Glomerular endothelial cell (primary cell): Measurements from ENCODE around the gene DNM1. TPM values are rescaled to one million over a fixed set of nuclear protein-coding genes. Genes with fewer than 3 reads are reported as not detected.

Experiments used
- DNase-seq: peaks from one replicate; pipeline ENCODE4 v3.0.0-alpha.2; 2011; ENCODE audit warnings: low read depth, low spot score; ENCODE audit errors: extremely low read depth
- total RNA-seq: library from RNA; depleted of rRNA; stranded (reverse); fragments of >200 nt; gene quantifications from 2 replicates; pipeline ENCODE4 v1.2.3, GENCODE V29; 2015

DNM1 gene
- total RNA-seq, 1 donor from 2014 or later = 7.9 TPM

- DNase-seq = no peak
Observed at GRCh38 chr9:128249908-128250838, 47.0 kb downstream of the DNM1 start.

DNA sequence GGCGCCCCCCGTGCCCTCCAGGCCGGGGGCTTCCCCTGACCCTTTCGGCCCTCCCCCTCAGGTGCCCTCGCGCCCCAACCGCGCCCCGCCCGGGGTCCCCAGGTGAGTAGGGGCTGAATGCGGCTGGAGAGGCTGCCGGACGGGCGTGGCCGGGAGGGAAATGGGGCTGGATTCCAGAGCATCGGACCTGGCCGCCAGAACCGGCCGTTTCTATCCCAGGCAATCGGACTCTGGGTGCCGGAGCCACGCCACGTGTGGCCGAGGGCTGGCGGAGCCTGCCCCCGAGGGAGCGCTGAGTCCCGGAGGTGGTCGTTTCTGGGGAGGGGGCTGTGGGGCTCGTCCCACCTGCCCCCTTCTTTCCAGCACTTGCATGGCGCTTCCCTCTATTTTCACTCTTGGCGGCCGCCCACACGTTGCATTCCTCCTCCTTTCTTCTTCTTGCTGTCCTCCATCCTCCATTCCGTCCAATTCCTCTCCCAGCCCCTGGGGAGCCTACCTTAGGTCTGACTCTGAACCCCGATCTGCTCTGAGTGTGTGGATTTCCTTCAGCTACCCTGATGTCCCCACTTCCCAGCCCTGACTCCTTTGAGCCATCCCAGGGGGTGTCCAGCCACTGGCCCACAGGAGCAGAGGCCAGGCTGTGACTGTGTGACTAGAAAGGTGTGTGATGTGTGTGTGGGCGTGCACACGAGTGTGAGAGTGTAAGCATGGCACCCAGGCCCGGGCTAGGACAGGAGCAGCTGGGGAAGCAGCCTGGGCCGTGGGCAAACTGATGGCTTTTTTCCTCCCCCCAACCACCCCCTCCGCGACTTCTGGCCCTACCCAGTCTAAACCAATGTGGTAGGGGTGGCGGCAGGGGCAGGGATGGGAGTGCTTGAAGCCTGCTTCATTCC lies 47.9 kb downstream of the DNM1 start:
- no peak for DNase-seq

GRCh38 chr9:128251732-128252100 lies 48.5 kb downstream of the DNM1 start:
- no peak for DNase-seq

DNA sequence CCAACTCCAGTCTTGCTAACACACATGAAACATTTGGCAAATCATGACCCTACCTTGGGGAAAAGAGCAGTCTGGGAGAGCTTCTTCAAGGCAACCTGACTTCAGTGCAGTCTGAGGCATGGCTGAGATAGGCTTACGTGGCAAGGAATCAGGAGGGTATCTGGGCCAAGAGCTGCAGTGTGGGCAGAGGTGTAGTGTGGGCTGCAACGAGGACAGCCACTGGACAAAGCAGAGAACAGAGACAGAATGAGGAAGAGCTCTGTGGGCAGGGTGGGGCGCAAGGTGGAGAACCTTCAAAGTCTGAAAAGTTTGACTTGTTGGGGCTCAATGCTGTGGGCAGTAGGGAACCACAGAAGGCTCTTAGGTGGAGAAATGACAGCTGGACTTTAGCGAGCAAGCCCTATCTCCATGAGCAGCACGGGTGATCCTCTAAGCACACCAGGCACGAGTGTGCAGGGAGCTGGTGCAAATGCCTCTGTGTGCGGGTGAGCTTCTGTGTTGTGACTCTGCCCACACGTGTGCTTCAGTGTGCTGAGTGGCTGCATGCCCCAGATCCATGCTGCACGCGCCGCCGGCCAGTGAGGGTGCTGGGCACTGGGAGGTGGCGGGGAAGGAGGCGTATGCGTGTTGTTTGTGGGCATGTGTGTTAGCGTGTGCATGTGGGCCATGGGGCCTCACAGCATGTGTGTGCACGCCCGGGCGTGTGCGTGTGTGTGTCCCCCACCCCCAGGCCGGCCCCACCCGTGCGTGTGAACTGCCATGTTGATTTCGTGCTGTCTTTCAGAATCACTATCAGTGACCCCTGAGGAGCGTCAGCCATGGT lies 49.3 kb downstream of the DNM1 start:
- no peak for DNase-seq

- DNase-seq = no peak
Observed at GRCh38 chr9:128253140-128253990, 50.2 kb downstream of the DNM1 start.

DNA sequence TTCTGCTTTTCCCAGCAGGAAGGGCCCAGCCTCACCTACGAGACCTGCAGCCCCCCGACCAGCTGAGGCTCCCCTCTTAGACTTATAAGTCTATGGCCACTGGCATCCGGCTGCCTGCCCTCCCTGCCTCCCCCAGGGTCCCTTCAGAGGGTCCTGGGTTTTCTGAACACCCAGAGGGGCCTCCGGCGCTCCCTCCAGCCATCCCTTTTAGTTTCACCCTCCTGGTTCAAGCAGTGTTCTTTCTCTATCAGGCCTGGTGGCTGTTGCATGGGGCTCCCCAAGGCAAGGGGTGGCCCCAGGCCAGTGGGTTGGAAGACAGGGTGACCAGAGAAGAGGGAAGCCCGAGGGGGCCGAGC lies 50.8 kb downstream of the DNM1 start:
- DNase-seq = no peak

DNA sequence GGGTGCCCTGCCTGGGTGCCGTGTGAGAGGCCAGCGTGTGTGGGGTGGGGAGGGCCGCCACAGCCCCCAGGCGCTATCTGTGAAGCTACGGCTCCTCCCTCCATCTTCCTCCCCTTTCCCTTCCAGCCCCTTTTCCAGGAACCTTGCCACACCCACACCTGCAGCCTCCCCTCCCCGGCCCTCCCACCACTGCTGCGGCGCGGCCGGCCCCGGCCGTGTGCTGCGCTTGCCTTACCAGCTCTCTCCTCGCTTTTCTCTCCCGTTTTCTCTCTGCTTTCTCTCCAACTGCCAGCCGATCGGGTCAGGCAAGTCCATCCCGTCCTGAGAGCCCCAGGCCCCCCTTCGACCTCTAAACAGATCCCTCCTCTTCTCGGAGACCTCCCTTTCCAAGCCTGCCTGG lies 51.2 kb downstream of the DNM1 start:
- DNase-seq = no peak

DNA sequence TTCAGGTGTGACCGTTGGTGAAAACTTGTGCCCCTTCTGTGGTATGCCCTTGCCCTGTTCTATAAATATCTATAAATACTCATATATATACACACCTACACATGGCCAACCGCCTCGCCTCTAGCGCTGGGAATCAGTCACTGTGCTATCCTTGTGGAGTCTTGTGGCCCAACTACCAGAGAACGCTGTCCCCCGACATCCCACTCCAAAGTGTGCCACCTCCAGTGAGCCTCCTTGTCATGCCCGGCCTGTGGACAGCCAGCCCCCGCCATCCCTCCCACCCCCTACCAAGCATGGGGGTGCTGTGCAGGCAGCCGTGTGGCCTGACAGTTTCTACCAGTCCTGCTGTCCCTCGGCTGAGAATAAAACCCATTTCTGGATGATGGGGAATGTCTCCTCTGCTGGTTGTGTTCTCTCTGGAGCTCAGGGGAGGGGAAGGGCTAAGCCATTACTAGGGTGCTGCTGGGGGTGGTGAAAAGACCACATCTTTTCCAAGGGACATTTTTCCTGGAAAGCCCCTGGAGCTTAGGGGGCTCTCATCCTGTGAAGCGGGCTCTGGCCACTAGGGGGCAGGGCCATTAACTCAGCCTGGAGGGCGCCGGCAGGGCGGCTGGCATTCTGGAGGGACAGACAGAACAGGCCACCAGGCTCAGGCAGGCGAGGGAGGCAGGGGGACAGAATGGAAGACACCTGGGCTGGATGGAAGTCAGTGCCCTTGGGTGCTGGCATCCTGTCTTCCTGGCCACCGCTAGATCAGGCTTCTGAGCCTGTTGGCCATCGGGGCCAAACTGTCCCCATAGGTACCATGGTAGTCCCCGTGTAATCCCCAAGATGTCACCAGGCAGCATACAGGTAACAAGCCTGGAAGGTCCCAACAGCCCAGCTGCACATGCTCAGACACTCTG lies 51.9 kb downstream of the DNM1 start:
- no peak for DNase-seq

DNA sequence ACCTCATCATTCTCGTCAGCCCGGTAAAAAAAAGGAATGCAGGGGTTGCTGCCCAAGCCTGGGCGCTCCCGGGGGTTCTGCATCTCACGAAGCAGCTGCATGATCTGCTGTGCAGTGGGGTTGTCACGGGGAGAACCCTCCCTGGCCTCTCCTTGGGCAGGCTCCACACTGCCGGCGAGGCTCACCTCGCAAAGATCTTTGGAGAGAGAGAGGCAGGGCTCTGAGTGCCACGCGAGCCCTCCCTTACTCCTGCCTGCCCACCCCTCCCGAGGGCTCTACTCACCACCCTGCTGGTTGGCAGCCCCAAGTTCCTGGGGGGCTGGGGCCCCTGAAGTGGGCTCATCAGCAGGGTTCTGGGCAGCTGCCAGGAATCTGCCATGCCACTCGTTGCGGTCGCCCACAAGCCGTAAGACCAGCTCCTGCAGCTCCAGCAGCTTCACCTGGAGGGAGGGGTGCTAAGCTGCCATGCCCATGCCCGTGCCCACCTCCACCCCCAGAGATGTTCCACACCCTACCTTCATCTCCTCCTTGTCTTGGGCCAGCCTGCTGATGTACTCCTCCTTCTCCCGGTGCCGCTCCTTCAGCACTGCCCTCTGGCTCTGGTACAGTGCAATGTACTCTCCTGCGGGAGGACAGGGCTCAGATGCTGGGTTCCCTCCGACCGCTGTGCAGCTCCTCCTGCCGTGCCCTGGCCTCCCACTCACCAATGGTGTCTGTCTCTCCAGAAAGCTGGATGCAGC lies 54.1 kb downstream of the DNM1 start:
- no peak for DNase-seq

GRCh38 chr9:128257907-128258306 lies 54.7 kb downstream of the DNM1 start:
- DNase-seq = no peak

GRCh38 chr9:128258326-128258725 lies 55.1 kb downstream of the DNM1 start:
- no peak for DNase-seq

DNA sequence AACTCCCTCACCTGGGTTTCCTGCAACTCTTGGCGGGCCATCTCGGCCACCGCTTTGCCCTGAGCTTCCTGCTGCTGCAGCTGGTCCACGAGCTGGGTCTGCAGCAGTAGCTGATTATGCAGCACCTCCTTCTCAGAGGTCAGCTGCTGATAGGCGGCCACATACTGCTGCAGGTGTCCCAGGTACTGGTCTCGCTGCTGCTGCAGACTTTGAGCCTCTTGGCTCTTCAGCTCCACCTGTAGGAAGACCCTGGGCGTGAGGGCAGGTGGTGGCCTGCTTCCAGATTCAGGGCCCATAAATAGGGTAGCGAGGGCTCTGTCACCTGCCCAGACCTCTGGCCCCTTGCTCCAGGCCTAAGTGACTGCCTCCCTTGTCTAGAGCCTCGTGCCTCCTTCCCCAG lies 56.0 kb downstream of the DNM1 start:
- DNase-seq = no peak

DNA sequence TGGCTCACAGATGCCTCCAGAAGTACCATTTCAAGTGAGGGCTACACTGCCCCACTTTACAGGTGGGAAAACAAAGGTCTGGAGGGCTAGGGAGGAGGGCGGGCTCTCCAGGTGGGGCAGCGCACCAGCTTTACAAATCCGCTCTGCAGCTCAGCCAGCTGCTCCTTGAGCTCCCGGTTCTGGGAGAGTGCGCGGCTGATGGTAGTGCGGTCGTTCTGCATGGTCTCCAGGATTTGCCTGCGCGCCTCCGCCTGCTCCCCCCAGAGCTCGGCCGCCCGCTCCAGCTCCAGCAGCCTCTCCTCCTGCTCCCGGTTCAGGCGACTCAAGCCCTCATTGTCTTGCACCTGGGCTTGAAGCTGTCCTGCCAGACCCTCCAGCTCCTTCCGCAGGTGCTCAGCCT lies 57.2 kb downstream of the DNM1 start:
- no peak for DNase-seq

DNA sequence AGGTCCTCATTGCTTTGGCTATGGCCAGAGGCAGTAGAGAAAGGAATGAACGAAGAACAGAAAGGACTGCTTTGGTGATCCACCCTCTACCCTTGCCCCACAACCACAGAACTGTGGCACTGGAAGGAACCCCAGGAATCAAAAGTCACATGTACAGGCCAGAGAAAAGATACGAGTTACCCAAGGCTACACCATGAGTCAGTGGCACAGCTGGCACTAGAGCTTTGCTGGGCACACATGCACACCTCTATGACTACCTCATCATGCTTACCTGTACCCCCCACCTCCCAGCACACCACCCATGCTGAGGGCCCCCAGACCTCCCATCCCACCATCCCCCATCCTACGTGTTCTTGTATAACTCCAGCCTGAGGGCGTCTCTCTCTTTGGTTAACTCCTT lies 59.5 kb downstream of the DNM1 start:
- DNase-seq = no peak

DNA sequence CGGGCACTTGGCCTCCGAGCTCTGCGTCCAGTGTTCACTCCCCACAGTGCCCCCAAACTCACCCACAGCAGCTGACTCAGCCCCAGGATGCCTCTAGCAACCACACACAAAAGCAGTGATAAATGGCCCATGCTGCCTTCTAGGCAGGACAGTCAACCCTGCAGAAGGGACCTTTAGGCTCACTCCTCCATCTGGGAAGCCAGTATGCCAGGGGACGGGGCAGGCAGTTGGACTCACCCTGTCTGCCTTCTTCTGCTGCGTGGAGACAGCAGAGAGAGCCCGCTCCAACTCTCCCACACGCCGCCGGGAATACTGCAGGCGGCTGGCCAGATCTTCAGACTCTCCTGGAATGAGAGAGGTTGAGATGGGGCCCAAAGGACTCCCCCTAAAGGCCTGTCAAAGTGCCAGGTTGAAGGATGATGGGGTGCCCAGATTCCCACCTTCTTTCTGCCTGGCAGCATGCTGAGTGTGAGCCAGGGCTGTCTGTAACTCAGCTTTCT lies 62.2 kb downstream of the DNM1 start:
- DNase-seq = no peak

DNA sequence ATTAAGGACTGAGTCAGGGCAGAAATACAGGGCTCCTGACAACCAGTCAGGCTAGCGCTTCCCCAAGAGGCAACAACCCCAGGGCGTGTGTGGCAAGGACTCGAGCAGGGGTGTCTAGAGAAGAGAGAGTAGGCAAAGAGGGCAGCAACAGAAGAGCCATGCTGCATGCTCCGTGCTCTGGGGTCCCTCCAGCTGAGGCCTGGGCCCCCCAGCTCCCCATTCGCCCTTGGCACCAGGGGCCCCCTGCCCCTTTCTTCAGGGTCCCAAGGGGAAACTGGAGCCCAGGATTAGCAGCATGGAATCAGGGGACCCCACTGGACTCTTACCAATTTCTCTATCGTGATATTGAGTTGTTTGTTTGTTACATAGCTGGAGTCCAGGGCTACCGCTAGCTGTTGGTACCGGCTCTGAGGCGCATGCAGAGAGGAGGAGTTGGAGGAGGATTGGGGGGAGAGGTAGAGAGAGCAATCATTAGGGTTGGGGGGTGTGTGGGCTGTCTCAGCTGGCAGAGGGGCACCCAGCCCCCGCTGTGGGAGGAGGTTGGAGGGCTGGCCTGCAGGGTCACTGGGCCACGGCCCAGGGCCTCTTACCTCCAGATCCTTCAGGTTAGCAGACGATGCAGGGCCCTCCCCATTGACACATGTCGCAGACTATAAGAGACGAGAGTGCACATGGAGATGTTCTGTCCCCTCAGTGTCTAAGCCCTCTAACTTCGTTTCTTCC lies 63.9 kb downstream of the DNM1 start:
- DNase-seq = no peak

GRCh38 chr9:128271112-128271511 lies 67.9 kb downstream of the DNM1 start:
- DNase-seq = no peak

DNA sequence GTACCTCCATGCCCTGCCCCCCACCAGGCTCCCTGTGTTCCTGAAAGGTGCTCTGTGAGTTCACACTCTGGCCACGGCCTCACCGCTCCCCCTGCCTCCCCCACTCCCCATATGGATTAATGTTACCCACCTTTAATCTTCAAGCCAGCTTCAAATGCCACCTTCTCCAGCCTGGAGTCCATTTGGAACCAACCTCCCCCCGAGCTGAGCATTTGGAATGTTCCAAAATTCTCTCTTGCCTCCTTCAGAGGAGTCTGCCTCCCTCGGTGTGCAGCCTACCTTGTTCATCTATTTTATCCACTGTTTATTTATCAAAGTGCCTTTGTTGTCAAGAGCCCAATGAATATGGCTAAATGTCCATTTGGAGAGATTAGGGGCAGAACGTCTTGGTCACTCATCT lies 68.3 kb downstream of the DNM1 start:
- DNase-seq = no peak
